Activated CD8-positive, alpha-beta memory T cell treated with anti-CD3 and anti-CD28 coated beads, Interleukin-2, amount 50 U/mL, for 24 hours (primary cell): ENCODE data around the gene TUBGCP5.
"Not testable (repeated sequence)": the region's sequence is repeated elsewhere in the genome, so short reads cannot be mapped to it uniquely, and the experiment has no call there.

Experiments
- DNase-seq: peaks from one replicate; pipeline ENCODE4 v3.0.0-alpha.2; 2020; ENCODE audit errors: extremely low read depth

TUBGCP5 gene

DNA sequence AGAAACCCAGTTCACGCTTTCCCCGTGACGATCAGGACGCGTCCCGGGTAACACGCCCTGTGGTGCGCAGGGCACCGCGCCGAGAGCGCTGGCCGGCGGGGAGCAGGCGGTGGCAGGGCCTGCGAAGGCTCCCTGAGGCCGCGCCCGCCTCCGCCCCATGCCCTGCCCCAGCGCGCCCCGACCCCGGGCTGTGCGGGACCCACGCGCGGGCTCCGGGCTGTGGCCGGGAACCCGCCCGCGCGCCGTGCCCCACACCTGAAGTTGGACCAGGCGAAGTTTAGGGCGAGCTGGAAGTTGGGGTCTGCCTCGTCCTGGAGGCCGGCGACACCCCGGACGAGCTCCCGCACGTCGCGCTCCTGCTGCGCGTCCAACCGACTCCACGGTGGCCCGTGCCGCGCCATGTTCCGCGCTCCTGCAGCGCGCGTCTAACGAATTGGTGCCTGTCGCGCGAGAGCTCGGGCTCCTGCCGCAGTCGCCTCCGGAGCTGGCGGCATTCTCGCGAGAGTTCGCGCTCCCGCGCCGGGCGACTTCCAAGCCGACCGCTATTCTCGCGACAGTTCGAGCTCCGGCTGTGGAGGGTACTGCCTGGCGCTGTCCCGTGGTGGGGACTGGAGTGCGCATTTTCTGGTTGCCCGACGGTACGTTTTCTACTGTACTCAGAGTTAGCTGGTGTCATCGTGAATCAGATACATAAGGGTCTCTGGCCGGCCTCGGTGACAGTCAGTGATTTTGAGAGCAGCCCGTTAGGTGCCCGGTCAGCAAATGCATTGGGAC lies at the start of gene TUBGCP5:
Gene TUBGCP5 (minus strand): TSS at position 427 of the 774 bp plus-strand sequence. CDS start 26 bp downstream, at position 401.
- peak; percentile 90 for DNase-seq

DNA sequence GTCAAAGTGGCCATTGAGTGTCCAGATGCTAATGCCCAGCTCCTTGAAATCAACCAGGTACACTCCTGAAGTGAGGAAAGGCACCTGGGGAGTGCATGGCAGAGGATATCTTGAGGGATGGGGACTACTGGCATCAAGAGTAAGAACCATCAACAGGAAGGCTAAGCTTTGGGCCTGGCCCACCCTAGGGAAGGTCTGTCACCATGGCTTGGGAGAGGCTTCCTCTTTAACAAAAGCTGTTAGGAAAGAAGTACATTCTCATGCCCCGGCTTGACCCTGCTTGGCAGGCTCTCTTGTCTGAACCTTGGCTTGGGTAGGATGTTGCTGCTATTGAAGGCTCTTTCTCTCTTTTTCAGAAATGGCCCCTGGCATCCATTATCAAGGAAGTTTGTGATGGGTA lies 43.7 kb upstream of the TUBGCP5 start:
- no peak for DNase-seq

DNA sequence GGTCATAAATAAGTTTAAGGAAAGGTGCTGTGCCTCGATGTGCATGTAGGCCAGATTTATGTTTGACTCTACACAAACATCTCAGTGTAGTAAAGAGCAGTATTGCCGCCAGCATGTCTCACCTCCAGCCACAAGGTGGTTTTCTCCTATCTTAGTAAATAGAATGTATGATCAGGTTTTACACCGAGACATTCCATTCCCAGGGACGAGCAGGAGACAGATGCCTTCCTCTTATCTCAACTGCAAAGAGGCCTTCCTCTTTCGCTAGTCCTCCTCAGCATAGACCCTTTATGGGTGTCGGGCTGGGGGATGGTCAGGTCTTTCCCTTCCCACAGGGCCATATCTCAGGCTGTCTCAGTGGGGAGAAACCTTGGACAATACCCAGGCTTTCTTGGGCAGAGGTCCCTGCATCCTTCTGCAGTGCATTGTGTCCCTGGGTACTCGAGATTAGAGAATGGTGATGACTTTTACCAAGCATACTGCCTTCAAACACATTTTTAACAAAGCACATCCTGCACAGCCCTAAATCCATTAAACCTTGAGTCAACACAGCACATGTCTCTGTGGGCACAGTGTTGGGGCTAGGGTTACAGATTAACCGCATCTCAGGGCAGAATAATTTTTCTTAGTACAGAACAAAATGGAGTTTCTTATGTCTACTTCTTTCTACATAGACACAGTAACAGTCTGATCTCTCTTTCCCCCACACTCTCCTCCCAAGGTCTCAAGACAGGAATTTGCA lies 42.8 kb upstream of the TUBGCP5 start:
- DNase-seq, result not testable (repeated sequence)

DNA sequence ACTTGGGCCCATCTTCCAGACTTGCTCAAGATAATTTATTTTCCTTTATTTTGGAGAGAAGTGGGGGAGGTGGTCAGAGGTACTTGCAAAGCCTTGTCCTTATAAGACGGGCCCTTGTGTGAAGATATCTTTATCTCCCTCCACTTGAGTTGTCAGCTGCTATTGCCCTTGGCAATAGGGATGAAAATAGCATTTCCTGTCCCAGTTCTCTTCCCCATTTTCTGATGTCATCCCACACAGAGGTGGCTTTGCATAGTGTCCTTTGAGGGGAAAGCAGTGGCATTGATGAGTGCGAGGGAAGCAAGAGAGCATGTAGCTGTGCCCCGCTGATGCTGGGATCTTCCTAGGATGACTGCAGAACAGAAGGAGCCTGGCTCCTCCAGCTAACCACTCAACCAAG lies 41.9 kb upstream of the TUBGCP5 start:
- DNase-seq, result no peak

DNA sequence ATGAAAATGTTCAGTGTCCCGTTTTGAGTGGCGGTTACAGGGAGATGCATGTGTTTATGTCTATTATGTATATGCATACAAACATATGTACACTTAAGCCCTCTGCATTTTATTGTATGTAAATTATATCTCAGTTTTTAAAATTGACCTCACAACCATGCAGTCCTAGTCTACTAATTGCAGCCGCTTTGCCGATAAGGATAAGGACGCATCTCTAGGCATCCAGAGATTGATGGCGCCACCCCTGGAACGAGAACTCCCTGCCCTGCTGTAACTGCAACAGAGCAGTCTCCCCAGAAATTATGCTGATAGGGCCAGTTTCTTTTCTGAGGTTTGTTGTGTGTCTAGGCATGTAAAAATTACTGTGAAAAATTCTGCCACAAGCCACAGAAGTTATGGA lies 40.4 kb upstream of the TUBGCP5 start:
- DNase-seq, result no peak

DNA sequence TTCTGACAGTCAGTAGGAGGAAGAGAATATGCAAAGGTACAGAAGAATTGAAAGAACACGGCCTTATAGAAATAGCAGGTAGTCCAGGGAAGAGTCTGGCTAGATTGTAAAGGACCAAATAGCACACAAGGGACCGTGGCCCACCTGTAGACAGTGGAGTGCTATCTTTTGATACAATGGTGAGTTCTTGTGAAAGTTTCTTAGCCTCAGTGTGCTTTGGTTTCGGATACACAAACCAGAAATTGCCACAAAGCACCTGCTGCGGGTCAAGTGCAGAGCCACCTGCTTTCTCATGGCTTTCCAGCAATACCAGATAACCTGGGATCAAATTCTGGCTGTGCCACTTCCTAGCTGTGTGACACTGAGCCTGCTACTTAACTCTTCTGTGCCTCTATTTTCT lies 36.6 kb upstream of the TUBGCP5 start:
- no peak for DNase-seq

DNA sequence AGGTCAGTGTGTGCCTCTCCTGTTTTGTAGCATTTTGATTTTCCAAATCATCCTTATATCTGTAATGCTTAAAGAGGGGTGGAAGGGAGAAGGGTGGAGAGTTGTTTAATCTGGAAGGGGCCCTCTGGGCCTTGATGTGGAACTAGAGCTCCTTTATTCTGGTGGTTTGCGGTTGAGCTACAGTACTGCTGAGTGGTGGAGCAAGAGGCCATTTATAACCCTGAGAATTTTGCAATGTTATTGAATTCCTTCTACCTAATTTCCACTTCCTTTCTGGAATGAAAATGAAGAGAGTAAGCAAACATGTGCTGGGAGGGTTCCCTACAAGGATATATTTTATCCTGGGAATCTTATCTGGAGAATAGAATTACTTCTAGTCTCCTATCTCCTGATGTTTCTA lies 35.3 kb upstream of the TUBGCP5 start:
- DNase-seq, result no peak

DNA sequence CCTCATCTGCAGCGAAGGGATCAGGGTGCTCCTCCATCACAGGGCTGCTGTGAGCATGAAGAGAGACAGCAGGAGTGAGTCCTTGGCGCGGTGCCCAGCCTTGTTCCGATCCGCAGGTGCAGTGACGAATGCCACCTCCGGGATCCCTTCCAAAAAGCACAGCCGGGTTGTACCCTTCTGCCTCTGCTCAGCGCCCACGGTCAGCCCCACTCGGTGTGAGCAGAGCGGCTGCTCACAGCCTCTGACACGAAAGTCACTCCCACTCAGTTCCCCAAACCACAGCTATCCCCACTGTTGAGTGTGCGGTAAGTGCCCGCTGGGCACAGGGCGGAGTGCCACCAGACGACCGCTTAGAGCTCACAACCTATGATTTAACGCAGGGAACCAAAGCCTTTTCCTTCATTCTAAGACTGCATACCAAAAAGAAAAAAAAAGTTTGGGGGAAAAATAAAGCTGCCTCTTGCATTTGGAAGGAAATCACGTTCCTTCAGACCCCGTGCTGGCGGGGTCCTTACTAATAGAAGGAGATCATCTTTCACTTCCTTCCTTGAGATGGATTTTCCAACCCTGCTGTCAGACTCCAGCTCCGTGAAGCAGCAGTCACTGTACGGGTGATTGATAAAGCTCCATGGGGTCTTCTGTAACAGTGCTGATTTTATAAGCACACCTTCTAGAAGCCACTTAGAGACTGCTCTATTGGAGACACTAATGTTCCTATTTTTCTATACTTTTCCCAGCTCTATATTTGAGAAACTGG lies 34.7 kb upstream of the TUBGCP5 start:
- no peak for DNase-seq

DNA sequence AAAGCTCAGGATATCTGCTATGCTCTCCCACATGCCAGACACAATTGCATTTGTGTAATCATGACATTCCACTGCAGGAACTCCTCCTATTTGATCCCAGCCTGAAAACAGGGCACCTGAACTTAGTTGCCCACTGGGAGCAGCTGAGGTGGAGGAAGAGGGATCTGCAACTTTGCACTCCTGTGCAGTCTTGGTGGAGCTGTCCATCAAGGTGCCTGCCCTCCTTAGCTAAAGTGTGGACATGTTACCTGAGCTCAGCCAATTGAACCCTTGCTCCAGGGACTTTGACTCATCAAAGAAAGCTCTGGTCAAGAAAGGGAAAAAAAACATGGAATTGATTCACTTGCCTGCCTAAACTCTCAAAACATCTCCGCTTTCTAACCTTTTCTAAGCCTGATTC lies 33.3 kb upstream of the TUBGCP5 start:
- DNase-seq, result no peak

DNA sequence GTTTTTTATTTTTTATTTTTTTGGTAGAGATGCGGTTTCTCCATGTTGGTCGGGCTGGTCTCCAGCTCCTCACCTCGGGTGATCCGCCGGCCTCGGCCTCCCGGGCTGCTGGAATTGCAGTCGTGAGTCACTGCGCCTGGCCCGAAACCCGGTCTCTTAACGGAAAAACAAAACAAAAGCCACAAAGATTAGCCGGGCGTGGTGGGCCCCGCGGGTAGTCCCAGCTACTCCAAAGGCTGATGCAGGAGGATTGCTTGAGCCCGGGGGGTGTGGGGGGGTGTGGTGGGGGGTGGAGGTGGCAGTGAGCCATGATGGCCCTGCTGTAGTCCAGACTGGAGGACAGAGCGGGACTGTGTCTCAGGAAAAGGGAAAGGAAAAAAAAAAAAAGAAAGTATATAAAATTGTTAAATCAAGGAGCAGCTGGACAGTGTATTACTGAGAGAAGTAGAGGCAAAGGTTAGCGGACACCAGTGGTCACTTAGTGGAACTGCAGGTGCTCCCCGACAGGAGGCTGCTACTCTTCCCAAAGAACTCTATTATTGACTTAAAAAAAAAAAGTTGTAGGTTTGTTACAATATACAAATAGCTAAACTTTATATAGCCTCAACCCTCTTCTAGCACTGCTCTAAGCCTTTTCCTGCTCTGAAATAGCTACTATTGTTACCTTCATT lies 30.3 kb upstream of the TUBGCP5 start:
- DNase-seq, result no peak

DNA sequence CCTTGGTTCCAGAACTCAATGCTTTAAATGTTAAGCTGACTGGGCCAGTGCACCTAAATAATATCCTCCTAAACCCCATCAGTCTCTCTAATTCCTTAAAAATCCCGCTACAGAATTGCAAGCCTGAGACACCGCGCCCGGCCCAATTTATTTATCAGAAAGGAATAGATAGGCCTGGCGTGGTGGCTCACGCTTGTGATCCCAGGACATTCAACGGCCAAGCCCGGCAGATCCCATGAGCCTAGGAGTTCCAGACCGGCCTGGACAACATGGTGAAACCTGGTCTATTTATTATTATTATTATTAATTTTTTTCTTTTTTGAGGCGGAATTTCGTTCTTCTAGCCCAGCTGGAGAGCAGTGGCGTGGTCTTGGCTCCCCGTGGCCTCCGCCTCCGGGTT lies 28.0 kb upstream of the TUBGCP5 start:
- no peak for DNase-seq

DNA sequence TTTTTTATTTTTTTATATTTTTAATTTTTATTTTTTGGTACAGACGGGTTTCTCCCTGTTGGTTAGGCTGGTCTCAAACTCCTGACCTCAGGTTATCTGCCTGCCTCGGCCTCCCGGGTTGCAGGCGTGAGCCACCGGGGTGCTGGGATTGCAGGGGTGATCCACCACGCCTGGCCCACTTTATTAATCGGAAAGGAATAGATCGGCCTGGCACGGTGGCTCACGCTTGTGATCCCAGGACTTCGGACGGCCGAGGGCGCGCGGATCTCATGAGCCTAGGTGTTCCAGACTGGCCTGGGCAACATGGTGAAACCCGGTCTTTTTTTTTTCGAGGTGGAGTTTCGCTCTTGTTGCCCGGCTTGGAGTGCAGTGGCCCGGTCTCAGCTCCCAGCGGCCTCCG lies 26.5 kb upstream of the TUBGCP5 start:
- DNase-seq, result no peak

DNA sequence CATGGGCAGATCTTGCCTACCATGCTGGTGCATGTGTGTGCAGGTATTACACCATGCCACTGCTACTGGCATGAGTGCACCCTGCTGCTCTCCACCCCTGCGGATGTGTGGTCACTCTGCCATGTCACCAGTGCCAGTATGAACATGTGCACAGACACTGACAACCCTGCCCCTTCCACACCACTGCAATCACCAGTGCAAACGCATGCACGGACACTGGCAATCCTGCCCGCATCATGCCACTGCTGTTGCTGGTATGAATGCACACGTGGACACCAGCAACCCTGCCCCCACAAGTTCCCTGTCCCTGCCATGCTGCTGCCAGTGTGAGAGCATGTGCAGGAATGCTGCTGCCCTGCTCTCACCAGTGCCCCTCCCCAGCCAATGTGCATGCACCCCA lies 24.8 kb upstream of the TUBGCP5 start:
- no peak for DNase-seq

DNA sequence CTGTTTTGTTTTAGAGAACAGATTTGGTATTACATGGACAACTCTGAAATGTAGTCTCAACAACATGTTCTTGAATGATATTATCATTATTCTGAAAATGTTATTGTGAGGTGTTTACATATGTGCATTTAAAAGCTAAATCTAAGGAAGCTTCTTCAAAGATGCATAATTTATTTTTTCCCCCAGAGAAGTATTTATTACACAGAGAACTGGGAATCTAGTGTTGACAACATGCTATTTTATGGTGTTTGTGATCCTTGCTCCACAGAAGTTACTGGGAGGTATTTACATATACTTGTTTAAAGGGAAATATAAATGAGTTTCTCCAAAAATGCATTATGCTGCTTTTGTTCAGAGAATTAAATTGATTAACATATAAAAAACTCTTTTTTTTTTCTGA lies 18.3 kb upstream of the TUBGCP5 start:
- no peak for DNase-seq

DNA sequence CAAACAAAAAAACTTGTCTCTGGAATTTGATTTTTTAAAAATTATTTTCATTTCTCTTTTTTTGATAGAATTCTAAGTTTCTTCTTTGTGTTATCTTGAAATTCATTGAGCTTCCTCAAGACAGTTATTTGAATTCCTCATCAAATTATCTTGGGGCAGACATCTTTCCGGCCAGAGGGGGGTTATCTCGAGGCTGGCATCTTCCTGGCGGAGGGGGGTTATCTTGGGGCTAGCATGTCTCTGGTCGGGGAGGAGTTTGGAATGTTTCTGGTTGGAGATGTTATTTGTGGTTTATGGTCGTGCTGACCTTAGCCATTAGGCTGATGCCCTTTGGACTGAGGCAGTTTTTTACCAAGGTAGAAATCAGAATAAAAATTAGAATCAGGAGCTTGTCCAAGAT lies 15.9 kb upstream of the TUBGCP5 start:
- no peak for DNase-seq

DNA sequence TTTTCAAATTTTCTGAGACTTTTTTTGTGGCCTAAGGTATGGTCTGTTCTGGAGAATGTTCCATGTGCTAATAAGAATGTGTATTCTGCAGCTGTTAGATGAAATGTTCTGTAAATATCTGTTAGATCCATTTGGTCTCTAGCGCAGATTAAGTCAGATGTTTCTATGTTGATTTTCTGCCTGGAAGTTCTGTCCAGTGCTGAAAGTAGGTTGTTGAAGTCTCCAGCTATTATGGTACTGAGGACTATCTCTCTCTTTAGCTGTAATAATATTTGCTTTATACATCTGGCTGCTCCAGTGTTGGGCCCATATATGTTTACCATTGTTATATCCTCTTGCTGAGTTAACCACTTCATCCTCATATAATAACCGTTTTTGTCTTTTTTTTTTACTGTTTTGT lies 13.2 kb upstream of the TUBGCP5 start:
- DNase-seq, result no peak

DNA sequence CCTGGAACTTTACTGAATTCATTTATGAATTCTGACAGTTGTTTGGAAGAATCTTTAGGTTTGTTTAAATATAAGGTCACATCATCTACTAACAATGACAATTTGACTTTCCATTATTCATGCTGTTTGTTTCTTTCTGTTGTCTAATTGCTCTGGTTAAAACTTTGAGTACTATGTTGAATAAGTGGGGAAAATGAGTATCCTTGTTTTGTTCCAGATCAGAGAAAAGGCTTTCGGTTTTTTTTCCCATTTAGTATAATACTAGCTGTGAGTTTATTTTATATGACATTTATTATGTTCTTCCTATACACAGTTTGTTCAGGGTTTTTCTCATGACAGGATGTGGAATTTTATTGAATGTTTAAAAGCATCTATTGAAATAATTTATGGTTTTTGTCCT lies 11.3 kb upstream of the TUBGCP5 start:
- no peak for DNase-seq

DNA sequence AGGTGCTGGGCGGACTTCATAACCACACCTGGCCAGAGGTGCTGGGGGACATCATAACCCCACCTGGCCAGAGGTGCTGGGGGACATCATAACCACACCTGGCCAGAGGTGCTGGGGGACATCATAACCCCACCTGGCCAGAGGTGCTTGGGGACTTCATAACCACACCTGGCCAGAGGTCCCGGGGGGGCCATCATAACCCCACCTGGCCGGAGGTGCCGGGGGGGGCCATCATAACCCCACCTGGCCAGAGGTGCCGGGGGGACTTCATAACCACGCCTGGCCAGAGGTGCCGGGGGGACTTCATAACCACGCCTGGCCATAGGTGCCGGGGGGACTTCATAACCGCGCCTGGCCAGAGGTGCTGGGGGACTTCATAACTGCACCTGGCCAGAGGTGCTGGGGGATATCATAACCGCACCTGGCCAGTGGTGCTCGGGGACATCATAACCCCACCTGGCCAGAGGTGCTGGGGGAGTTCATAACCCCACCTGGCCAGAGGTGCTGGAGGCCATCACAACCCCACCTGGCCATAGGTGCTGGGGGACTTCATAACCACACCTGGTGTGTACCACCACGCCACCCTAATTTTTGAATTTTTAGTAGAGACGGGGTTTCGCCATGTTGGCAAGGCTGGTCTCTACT lies 10.7 kb upstream of the TUBGCP5 start:
- no peak for DNase-seq

DNA sequence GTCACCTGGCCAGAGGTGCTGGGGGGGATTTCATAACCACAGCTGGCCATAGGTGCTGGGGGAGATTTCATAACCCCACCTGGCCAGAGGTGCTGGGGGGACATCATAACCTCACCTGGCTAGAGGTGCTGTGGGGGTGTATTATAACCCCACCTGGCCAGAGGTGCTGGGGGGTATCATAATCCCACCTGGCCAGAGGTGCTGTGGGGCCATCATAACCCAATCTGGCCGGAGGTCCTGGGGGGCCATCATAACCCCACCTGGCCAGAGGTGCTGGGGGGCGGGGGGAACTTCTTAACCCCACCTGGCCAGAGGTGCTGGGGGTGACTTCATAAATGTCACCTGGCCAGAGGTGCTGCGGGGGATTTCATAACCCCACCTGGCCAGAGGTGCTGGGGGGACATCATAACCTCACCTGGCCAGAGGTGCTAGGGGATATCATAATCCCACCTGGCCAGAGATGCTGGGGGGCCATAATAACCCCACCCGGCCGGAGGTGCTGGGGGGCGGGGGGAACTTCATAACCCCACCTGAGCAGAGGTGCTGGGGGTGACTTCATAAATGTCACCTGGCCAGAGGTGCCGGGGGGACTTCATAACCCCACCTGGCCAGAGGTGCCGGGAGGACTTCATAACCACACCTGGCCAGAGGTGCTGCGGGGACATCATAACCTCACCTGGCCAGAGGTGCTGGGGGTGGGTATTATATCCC lies 9.4 kb upstream of the TUBGCP5 start:
- DNase-seq, result not testable (repeated sequence)

DNA sequence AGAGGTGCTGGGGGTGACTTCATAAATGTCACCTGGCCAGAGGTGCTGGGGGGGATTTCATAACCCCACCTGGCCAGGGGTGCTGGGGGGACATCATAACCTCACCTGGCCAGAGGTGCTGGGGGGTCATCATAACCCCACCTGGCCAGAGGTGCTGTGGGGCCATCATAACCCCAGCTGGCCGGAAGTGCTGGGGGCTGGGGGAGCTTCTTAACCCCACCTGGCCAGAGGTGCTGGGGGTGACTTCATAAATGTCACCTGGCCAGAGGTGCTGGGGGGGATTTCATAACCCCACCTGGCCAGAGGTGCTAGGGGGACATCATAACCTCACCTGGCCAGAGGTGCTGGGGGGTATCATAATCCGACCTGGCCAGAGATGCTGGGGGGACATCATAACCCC lies 4.6 kb upstream of the TUBGCP5 start:
- DNase-seq, result not testable (repeated sequence)

DNA sequence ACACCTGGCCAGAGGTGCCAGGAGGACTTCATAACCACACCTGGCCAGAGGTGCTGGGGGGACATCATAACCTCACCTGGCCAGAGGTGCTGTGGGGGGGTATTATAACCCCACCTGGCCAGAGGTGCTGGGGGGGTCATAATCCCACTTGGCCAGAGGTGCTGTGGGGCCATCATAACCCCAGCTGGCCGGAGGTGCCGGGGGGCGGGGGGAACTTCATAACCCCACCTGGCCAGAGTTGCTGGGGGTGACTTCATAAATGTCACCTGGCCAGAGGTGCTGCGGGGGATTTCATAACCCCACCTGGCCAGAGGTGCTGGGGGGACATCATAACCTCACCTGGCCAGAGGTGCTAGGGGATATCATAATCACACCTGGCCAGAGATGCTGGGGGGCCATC lies 4.2 kb upstream of the TUBGCP5 start:
- not testable (repeated sequence) for DNase-seq
